Measurements from ENCODE around the gene ZBED5.
"Not testable (repeated sequence)": the region's sequence is repeated elsewhere in the genome, so short reads cannot be mapped to it uniquely, and the experiment has no call there.

Gene ZBED5

DNA sequence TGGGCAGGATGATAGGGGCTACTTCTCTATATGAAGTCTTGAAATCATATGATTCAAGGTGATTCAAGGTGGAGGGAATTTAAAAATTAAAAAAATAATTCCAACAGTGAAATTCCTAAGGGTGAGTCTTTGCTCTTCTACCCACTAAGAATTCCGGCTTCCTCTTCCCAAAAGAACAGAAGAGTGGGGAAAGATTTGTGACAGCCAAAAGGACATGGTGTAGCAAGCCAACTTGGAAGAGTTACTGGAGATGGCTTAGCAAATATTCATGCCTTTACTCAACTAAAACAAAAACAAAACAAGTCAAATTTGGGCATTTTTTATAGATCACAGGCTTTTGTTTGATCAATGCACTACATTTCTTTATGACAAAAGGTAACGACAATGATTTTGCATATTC lies 12.3 kb downstream of the ZBED5 start:
- DNase-seq (ENCODE audit: extremely low spot score, insufficient read length, low read depth): no peak
- no peak for FAIRE-seq

GRCh38 chr11:10844796-10845195 lies 13.1 kb downstream of the ZBED5 start:
- FAIRE-seq: no peak

DNA sequence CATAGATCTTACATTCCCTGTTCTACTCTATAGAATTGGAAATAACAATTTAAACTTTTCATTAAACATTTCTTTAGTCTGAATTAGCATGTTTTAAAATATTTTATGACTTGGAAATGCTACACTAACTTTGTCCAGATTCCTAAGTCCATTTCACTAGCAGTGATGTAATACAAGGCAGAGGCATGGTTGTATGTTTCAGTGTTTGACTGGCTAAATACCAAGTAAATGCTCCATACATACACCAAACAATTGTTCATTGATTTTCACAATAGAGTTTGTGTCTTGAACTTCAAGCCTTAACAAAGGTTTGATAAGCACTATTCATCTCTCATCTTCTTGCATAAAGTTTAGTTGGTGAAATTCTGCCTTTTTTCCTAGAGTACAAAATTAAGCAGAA lies 13.5 kb downstream of the ZBED5 start:
- DNase-seq (ENCODE audit: extremely low spot score, insufficient read length, low read depth) (no peak), FAIRE-seq (no peak)

More at GRCh38 chr11:10844796-10845195, 13.1 kb downstream of the ZBED5 start:
- DNase-seq (ENCODE audit: extremely low spot score, insufficient read length, low read depth): no peak

- DNase-seq (ENCODE audit: extremely low spot score, insufficient read length, low read depth): no peak
- no peak for FAIRE-seq
These were observed 19.0 kb downstream of the ZBED5 start for GRCh38 chr11:10838881-10839280.

DNA sequence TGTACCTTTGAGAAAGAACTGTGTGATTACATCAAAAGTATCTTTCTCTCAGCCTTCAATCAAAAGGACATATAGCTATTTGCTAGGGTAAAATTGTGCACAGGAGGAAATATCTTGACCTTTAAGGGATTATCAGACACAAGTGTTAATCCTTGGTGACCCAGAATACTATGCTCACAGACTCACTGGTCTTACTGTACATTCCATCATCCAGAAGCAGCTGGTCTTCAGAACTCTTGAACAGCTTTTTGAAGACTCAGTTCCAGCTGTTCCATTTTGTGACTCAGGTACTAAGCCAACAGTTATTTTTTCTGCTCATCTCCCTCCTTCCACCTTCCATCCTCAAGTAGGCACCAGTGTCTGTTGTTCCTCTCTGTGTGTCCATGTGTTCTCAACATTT lies 19.8 kb downstream of the ZBED5 start:
- DNase-seq (ENCODE audit: extremely low spot score, insufficient read length, low read depth) (no peak), FAIRE-seq (no peak)

DNA sequence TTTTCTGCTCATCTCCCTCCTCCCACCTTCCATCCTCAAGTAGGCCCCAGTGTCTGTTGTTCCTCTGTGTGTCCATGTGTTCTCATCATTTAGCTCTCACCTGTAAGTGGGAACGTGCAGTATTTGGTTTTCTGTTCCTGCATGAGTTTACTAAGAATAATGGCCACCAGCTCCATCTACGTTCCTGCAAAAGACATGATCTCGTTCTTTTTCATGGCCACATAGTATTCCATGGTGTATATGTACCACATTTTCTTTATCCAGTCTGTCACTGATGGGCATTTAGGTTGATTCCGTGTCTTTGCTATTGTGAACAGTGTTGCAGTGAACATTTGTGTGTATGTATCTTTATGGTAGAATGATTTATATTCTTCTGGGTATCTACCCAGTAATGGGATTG lies 21.0 kb downstream of the ZBED5 start:
- not testable (repeated sequence) for FAIRE-seq; DNase-seq (ENCODE audit: extremely low spot score, insufficient read length, low read depth)

DNA sequence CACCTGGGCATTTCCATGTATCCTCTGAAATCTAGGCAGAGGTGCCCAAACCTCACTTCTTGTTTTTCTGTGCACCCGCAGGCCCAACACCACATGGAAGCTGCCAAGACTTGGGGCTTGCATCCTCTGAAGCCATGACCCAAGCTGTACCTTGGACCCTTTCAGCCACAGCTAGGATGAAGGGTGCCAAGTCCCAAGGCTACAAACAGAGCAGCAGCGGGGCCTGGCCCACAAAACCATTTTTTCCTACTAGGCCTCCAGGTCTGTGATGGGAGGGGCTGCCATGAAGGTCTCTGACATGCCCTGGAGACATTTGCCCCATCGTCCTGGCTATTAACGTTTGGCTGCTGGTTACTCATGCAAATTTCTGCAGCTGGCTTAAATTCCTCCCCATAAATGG lies 28.7 kb downstream of the ZBED5 start:
- DNase-seq (ENCODE audit: extremely low spot score, insufficient read length, low read depth) (no peak), FAIRE-seq (no peak)

- FAIRE-seq (no peak), DNase-seq (ENCODE audit: extremely low spot score, insufficient read length, low read depth) (no peak)
These were observed 29.5 kb downstream of the ZBED5 start for GRCh38 chr11:10828402-10828801.

- peak; percentile 65 for FAIRE-seq
- no peak for DNase-seq (ENCODE audit: extremely low spot score, insufficient read length, low read depth)
These were observed 33.0 kb downstream of the ZBED5 start for GRCh38 chr11:10824888-10825287.

- DNase-seq (ENCODE audit: extremely low spot score, insufficient read length, low read depth) (no peak), FAIRE-seq (no peak)
These were observed 34.7 kb downstream of the ZBED5 start for GRCh38 chr11:10823152-10823579.

GRCh38 chr11:10822491-10822890 lies 35.4 kb downstream of the ZBED5 start:
- FAIRE-seq; DNase-seq (ENCODE audit: extremely low spot score, insufficient read length, low read depth): not testable (repeated sequence)

- FAIRE-seq (no peak), DNase-seq (ENCODE audit: extremely low spot score, insufficient read length, low read depth) (no peak)
These were observed 39.3 kb downstream of the ZBED5 start for GRCh38 chr11:10818594-10818993.

DNA sequence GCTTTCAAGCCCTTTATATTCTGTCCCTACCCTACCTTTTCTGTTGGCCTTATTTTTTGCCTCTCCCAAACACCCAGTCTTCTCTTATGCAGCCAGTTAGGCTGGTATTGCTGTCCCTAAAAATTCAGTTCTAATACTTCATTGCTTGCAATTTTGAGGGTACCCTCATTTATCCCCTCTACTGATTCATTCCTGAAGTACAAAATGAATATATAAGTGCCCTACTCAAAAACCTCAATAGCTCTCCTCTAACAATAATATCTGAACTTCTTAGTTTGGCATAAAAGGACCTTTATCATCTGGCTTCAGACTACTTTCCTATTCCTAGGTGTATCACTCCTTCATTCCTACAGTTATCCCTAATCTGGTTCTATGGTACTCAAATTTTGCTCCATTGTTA lies 43.9 kb downstream of the ZBED5 start:
- FAIRE-seq (no peak), DNase-seq (ENCODE audit: extremely low spot score, insufficient read length, low read depth) (no peak)

GRCh38 chr11:10809373-10810160 lies 48.3 kb downstream of the ZBED5 start:
- FAIRE-seq (peak; percentile 39), DNase-seq (ENCODE audit: extremely low spot score, insufficient read length, low read depth) (no peak)

GRCh38 chr11:10808553-10809372 lies 49.1 kb downstream of the ZBED5 start, which contains the start of gene EIF4G2:
EIF4G2 (minus strand) TSS chr11:10808926.
- DNase-seq (ENCODE audit: extremely low spot score, insufficient read length, low read depth): peak; percentile 96
- FAIRE-seq: peak; percentile 97

DNA sequence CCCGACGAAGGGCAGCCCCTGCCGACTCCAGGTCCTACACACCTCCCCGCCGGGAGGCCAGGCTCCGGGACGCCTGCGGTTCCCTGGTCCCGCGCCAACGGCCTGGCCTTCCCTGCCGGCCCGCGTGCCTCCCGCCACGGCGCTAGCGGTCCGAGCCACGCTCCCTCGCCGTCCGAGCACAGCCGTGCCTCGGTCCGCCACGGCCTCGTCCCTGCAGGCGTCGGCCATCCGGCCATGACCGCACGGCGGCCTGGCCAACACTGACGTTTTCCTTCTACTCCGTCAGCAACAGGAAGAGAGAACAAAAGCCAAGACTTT lies 49.7 kb downstream of the ZBED5 start:
- DNase-seq (ENCODE audit: extremely low spot score, insufficient read length, low read depth) (no peak), FAIRE-seq (no peak)

DNA sequence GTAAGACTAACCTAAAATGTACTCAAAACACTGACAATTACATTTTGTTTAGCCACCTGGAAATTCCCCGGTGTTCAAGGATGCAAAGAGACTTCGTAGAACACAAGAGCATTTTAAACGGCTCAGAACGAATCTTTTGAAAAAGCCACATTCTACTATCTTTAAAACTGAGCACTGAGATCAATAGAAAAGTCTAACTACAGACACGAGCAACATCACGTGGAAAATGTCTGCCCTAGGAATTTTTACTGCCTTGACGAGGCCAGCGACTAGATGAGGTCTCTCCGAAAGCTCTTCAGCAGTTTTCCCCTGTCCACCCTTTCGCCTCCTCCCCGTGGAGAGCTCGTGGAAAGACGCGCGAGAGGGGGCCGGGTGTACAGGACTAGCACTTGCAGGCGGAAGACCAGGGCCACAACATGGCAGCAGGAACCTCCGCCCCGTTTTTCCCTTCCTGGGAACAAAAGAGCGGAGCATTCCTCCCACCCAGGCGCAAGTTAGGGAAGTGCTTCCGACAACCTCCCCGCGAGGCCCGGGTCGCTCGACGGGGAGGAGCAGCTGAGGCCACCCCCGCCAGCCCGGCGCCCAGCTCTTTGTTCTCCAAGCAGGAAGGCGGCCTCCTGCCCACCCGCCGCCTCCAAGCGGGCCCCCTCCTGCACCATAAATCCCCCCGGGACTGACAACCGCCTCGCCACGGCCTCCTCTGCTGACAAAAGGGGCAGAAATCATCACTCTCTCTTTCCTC lies 50.2 kb downstream of the ZBED5 start:
- FAIRE-seq (no peak), DNase-seq (ENCODE audit: extremely low spot score, insufficient read length, low read depth) (no peak)

- DNase-seq (ENCODE audit: extremely low spot score, insufficient read length, low read depth) (no peak), FAIRE-seq (no peak)
These were observed 51.6 kb downstream of the ZBED5 start for GRCh38 chr11:10806206-10806605.

GRCh38 chr11:10805741-10806140 lies 52.1 kb downstream of the ZBED5 start:
- DNase-seq (ENCODE audit: extremely low spot score, insufficient read length, low read depth): no peak
- FAIRE-seq: no peak

- no peak for FAIRE-seq
These were observed 54.2 kb downstream of the ZBED5 start for GRCh38 chr11:10803676-10804075.

More at GRCh38 chr11:10803676-10804075, 54.2 kb downstream of the ZBED5 start:
- DNase-seq (ENCODE audit: extremely low spot score, insufficient read length, low read depth): no peak
